ENCODE results near the gene CNGA3. TPM values are rescaled to one million over a fixed set of nuclear protein-coding genes. Genes with fewer than 3 reads are reported as not detected.

Gene CNGA3
- polyA plus RNA-seq (2013, experiment 1 of 2) = 0.07 TPM
- 0.08 TPM for polyA plus RNA-seq (2013, experiment 2 of 2)

DNA sequence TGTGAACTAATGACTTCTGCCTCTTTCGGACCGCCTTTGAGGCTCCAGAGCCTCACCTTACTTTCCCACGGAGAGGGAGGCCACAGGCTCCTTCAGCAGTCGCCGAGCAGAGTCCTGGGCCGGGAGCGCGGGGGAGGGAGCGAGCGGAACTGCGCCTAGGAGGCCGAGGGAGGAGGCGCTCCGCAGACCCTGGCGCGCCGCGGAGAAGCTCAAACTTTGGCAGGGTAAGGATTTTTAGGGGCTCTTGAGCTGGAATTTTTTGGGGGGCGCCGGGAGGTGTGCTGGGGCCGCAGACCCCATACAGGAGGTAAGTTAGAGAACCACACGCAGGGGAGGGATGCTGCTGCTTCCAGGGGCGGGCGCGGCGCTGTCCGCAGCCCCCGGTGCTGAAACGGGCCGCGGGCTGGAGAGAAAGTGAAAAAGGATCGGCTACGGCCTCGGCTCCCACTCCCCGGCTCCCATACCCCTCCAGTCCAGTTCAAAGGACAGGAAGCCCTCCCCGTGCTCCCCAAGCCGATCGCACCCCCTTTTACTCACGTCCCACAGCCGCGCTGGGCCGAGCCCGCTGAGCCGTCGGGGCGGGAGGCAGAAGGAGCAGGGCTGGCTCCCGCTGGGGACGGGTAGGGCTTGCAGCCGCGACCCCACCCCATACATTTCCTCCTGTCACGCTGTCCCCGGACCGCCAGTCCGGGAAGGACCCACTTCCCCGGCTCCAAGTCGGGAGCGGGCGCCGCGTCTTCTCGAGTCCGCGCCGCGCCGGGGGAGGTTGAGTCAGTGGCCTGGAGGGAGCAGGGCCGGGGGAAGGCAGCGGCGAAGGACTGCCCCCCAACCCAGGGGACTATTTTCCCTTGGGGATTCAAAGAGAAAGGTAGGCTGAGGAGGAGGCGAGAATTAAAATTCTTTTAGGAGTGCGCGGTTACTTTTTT is at the start of gene CNGA3:
TSS of gene CNGA3 (plus strand) at position 146 of the 926 bp plus-strand sequence. CDS start 23,520 bp downstream, outside the sequence.
- no peak within 1 kb of the TSS for H3K9ac ChIP-seq (ENCODE audit: low read length)
- no peaks in the 10 kb centered on the region for H3K79me2 ChIP-seq (ENCODE audit: control insufficient read depth, insufficient read depth, low read length)
- no peak within 1 kb of the TSS for H3K18ac ChIP-seq (ENCODE audit: low read length)
- peaks cover 22% of the 10 kb centered on the region for H3K27me3 ChIP-seq (ENCODE audit: insufficient read depth, low read length, poor library complexity)
- H3K56ac ChIP-seq (ENCODE audit: low read length) = peak within 1 kb of the TSS; percentile 5
- H3K4me1 ChIP-seq (ENCODE audit: control insufficient read depth, low read depth, low read length) = peaks cover 10% of the 10 kb centered on the region
- H4K5ac ChIP-seq (ENCODE audit: low read length) = no peak within 1 kb of the TSS
- H2AK5ac ChIP-seq (ENCODE audit: low read length) = no peak within 1 kb of the TSS
- no peak within 1 kb of the TSS for H3K27ac ChIP-seq (ENCODE audit: low read depth, low read length)
- no peaks in the 10 kb centered on the region for H3K36me3 ChIP-seq (ENCODE audit: control insufficient read depth, insufficient read depth, low read length)
- peak; percentile 70 for DNase-seq
- no peak within 1 kb of the TSS for H2BK15ac ChIP-seq (replicated peaks; ENCODE audit: low read depth)
- WGBS (ENCODE audit: extremely low coverage, insufficient coverage, low lambda C conversion rate) = no CpG with 5 or more reads among the region's 72 CpGs
- H3K4me3 ChIP-seq (ENCODE audit: low read length) = no peak within 1 kb of the TSS
- no peak within 1 kb of the TSS for H3K4ac ChIP-seq (ENCODE audit: low read depth, low read length)
- H3K23ac ChIP-seq (ENCODE audit: low read length) = peak within 1 kb of the TSS; percentile 53
- H3K4me2 ChIP-seq (ENCODE audit: low read length) = peak within 1 kb of the TSS; percentile 76
- H4K8ac ChIP-seq (ENCODE audit: low read depth, low read length) = no peak within 1 kb of the TSS
- H2BK5ac ChIP-seq (ENCODE audit: low read length) = no peak within 1 kb of the TSS
- H3K79me1 ChIP-seq (ENCODE audit: low read length) = no peaks in the 10 kb centered on the region
- H2BK120ac ChIP-seq (ENCODE audit: low read depth, low read length) = no peak within 1 kb of the TSS

- Histone ChIP-seq H2BK5ac (ENCODE audit: low read length) (no peak overlapping the region), H3K79me1 (ENCODE audit: low read length) (no peaks in the 10 kb centered on the region), H3K27ac (ENCODE audit: low read depth, low read length) (no peak overlapping the region), H3K56ac (ENCODE audit: low read length) (no peak overlapping the region), H3K4me3 (ENCODE audit: low read length) (no peak overlapping the region), H2BK120ac (ENCODE audit: low read depth, low read length) (no peak overlapping the region), H3K23ac (ENCODE audit: low read length) (no peak overlapping the region), H4K5ac (ENCODE audit: low read length) (no peak overlapping the region), H3K4me1 (ENCODE audit: control insufficient read depth, low read depth, low read length) (no peaks in the 10 kb centered on the region), H3K18ac (ENCODE audit: low read length) (no peak overlapping the region), H2BK15ac (replicated peaks; ENCODE audit: low read depth) (no peak overlapping the region), H3K4me2 (ENCODE audit: low read length) (no peak overlapping the region), H3K36me3 (ENCODE audit: control insufficient read depth, insufficient read depth, low read length) (no peaks in the 10 kb centered on the region), H3K27me3 (ENCODE audit: insufficient read depth, low read length, poor library complexity) (no peaks in the 10 kb centered on the region), H3K4ac (ENCODE audit: low read depth, low read length) (no peak overlapping the region), H4K8ac (ENCODE audit: low read depth, low read length) (no peak overlapping the region), H2AK5ac (ENCODE audit: low read length) (no peak overlapping the region), H3K79me2 (ENCODE audit: control insufficient read depth, insufficient read depth, low read length) (no peaks in the 10 kb centered on the region), H3K9ac (ENCODE audit: low read length) (no peak overlapping the region)
- WGBS (ENCODE audit: extremely low coverage, insufficient coverage, low lambda C conversion rate) = no CpG with 5 or more reads among the region's 12 CpGs
- no peak for DNase-seq
Measured at GRCh38 chr2:98297817-98298682, 48.2 kb upstream of the CNGA3 start.

- Histone ChIP-seq H2AK5ac (ENCODE audit: low read length) (no peak overlapping the region), H3K4ac (ENCODE audit: low read depth, low read length) (no peak overlapping the region), H3K27me3 (ENCODE audit: insufficient read depth, low read length, poor library complexity) (no peaks in the 10 kb centered on the region), H3K27ac (ENCODE audit: low read depth, low read length) (no peak overlapping the region), H2BK5ac (ENCODE audit: low read length) (no peak overlapping the region), H3K79me1 (ENCODE audit: low read length) (no peaks in the 10 kb centered on the region), H3K36me3 (ENCODE audit: control insufficient read depth, insufficient read depth, low read length) (no peaks in the 10 kb centered on the region), H2BK120ac (ENCODE audit: low read depth, low read length) (no peak overlapping the region), H4K8ac (ENCODE audit: low read depth, low read length) (no peak overlapping the region), H3K18ac (ENCODE audit: low read length) (no peak overlapping the region), H3K9ac (ENCODE audit: low read length) (no peak overlapping the region), H3K79me2 (ENCODE audit: control insufficient read depth, insufficient read depth, low read length) (no peaks in the 10 kb centered on the region), H3K4me1 (ENCODE audit: control insufficient read depth, low read depth, low read length) (no peaks in the 10 kb centered on the region), H3K56ac (ENCODE audit: low read length) (no peak overlapping the region), H3K4me3 (ENCODE audit: low read length) (no peak overlapping the region), H3K23ac (ENCODE audit: low read length) (no peak overlapping the region), H3K4me2 (ENCODE audit: low read length) (no peak overlapping the region), H4K5ac (ENCODE audit: low read length) (no peak overlapping the region), H2BK15ac (replicated peaks; ENCODE audit: low read depth) (no peak overlapping the region)
- DNase-seq = no peak
- no CpG with 5 or more reads among the region's 6 CpGs for WGBS (ENCODE audit: extremely low coverage, insufficient coverage, low lambda C conversion rate)
Measured at GRCh38 chr2:98298683-98299164, 47.5 kb upstream of the CNGA3 start.

GRCh38 chr2:98299211-98299905 is 46.9 kb upstream of the CNGA3 start:
- H4K8ac ChIP-seq (ENCODE audit: low read depth, low read length) = no peak overlapping the region

GRCh38 chr2:98300141-98300874 is 45.9 kb upstream of the CNGA3 start:
- H3K4me1 ChIP-seq (ENCODE audit: control insufficient read depth, low read depth, low read length) = no peaks in the 10 kb centered on the region
- DNase-seq = no peak
- H2BK5ac ChIP-seq (ENCODE audit: low read length) = no peak overlapping the region
- no peak overlapping the region for H3K9ac ChIP-seq (ENCODE audit: low read length)
- no CpG with 5 or more reads among the region's 12 CpGs for WGBS (ENCODE audit: extremely low coverage, insufficient coverage, low lambda C conversion rate)
- no peak overlapping the region for H2BK120ac ChIP-seq (ENCODE audit: low read depth, low read length)
- no peak overlapping the region for H3K27ac ChIP-seq (ENCODE audit: low read depth, low read length)
- H4K5ac ChIP-seq (ENCODE audit: low read length) = no peak overlapping the region
- H3K4ac ChIP-seq (ENCODE audit: low read depth, low read length) = no peak overlapping the region
- no peak overlapping the region for H3K4me3 ChIP-seq (ENCODE audit: low read length)
- no peaks in the 10 kb centered on the region for H3K79me2 ChIP-seq (ENCODE audit: control insufficient read depth, insufficient read depth, low read length)
- no peak overlapping the region for H2BK15ac ChIP-seq (replicated peaks; ENCODE audit: low read depth)
- H3K27me3 ChIP-seq (ENCODE audit: insufficient read depth, low read length, poor library complexity) = no peaks in the 10 kb centered on the region
- no peak overlapping the region for H2AK5ac ChIP-seq (ENCODE audit: low read length)
- no peaks in the 10 kb centered on the region for H3K79me1 ChIP-seq (ENCODE audit: low read length)
- H3K4me2 ChIP-seq (ENCODE audit: low read length) = no peak overlapping the region
- no peak overlapping the region for H3K18ac ChIP-seq (ENCODE audit: low read length)
- H3K23ac ChIP-seq (ENCODE audit: low read length) = no peak overlapping the region
- no peaks in the 10 kb centered on the region for H3K36me3 ChIP-seq (ENCODE audit: control insufficient read depth, insufficient read depth, low read length)
- no peak overlapping the region for H4K8ac ChIP-seq (ENCODE audit: low read depth, low read length)
- no peak overlapping the region for H3K56ac ChIP-seq (ENCODE audit: low read length)

More at GRCh38 chr2:98299211-98299905, 46.9 kb upstream of the CNGA3 start:
- no peak overlapping the region for H3K23ac ChIP-seq (ENCODE audit: low read length)
- no peak overlapping the region for H2BK120ac ChIP-seq (ENCODE audit: low read depth, low read length)
- no peak overlapping the region for H2AK5ac ChIP-seq (ENCODE audit: low read length)
- H3K4me2 ChIP-seq (ENCODE audit: low read length) = no peak overlapping the region
- H3K79me1 ChIP-seq (ENCODE audit: low read length) = no peaks in the 10 kb centered on the region
- no peak overlapping the region for H3K56ac ChIP-seq (ENCODE audit: low read length)
- no peak overlapping the region for H4K5ac ChIP-seq (ENCODE audit: low read length)
- no peaks in the 10 kb centered on the region for H3K27me3 ChIP-seq (ENCODE audit: insufficient read depth, low read length, poor library complexity)
- H3K4me3 ChIP-seq (ENCODE audit: low read length) = no peak overlapping the region
- H3K36me3 ChIP-seq (ENCODE audit: control insufficient read depth, insufficient read depth, low read length) = no peaks in the 10 kb centered on the region
- H3K4me1 ChIP-seq (ENCODE audit: control insufficient read depth, low read depth, low read length) = no peaks in the 10 kb centered on the region
- H3K79me2 ChIP-seq (ENCODE audit: control insufficient read depth, insufficient read depth, low read length) = no peaks in the 10 kb centered on the region
- H3K27ac ChIP-seq (ENCODE audit: low read depth, low read length) = no peak overlapping the region
- no peak overlapping the region for H2BK5ac ChIP-seq (ENCODE audit: low read length)
- no CpG with 5 or more reads among the region's 8 CpGs for WGBS (ENCODE audit: extremely low coverage, insufficient coverage, low lambda C conversion rate)
- H3K4ac ChIP-seq (ENCODE audit: low read depth, low read length) = no peak overlapping the region
- H3K18ac ChIP-seq (ENCODE audit: low read length) = no peak overlapping the region
- H2BK15ac ChIP-seq (replicated peaks; ENCODE audit: low read depth) = no peak overlapping the region
- no peak for DNase-seq
- no peak overlapping the region for H3K9ac ChIP-seq (ENCODE audit: low read length)

All from mesendoderm (in vitro differentiated cells).